Testis (tissue), 3 donors: ENCODE data around the gene DNAJC5. TPM values are rescaled to one million over a fixed set of nuclear protein-coding genes. Genes with fewer than 3 reads are reported as not detected.

Experiments
- DNase-seq: peaks from one replicate; pipeline ENCODE4 v3.0.0-alpha.2; 2019
- H3K27ac ChIP-seq, 2 donors: fragments of 200-600 bp; sonication (generic); one replicate each; pipeline ENCODE4 v1.5.1; 2019
- H3K27me3 ChIP-seq: fragments of 200-600 bp; sonication (generic); one replicate; pipeline ENCODE4 v1.5.1; 2019
- H3K36me3 ChIP-seq: fragments of 200-600 bp; sonication (generic); one replicate; pipeline ENCODE4 v1.5.1; 2017; ENCODE audit warnings: low read depth; ENCODE audit errors: missing control alignments
- H3K4me1 ChIP-seq: fragments of 200-600 bp; sonication (generic); one replicate; pipeline ENCODE4 v1.5.1; 2019
- H3K4me3 ChIP-seq, 2 donors: fragments of 200-600 bp; sonication (generic); one replicate each; pipeline ENCODE4 v1.5.1; 2017 to 2019
- H3K9me3 ChIP-seq: fragments of 200-600 bp; sonication (generic); one replicate; pipeline ENCODE4 v1.5.1; 2017
- CTCF ChIP-seq, 3 experiments: fragments of 450-650 bp in 2 of 3; fragments of 200-600 bp in 1 of 3; sonication (generic) in 1 of 3; IDR thresholded peaks; one replicate each; pipeline ENCODE4 v1.5.1; 2016 to 2019; ENCODE audit warnings: antibody characterized with exemption in 3 of 3, mild to moderate bottlenecking in 2 of 3, moderate library complexity in 1 of 3
- POLR2A ChIP-seq: fragments of 450-650 bp; IDR thresholded peaks from one replicate; pipeline ENCODE4 v1.6.1; 2017; ENCODE audit warnings: antibody characterized with exemption, mild to moderate bottlenecking, moderate library complexity
- WGBS, 2 donors: methylation state at CpG; one replicate each; pipeline ENCODE4 v1.1.5; 2018; 5-methylcytosine and 5-hydroxymethylcytosine counted together
- intact Hi-C: fragments of 100-400 bp; cut with DNase I; formaldehyde crosslinking; loops from one replicate; pipeline ENCODE4 v1.15.1; 2023; ENCODE audit warnings: low total_unique reads
- polyA plus RNA-seq: library from polyadenylated mRNA; stranded (reverse); fragments of 350-450 nt; fragmentation: Illumina TruSeq; extraction: RNeasy Lipid Tissue Mini Kit (QIAGEN cat#74804); gene quantifications from one replicate; pipeline ENCODE4 v1.2.3, GENCODE V29; 2014; ENCODE audit warnings: low read depth, low replicate concordance; ENCODE audit not compliant: insufficient read depth
- total RNA-seq, 2 donors: library from RNA; depleted of rRNA; stranded (reverse); fragments of >200 nt; gene quantifications; one replicate each; pipeline ENCODE4 v1.2.3, GENCODE V29; 2016

The DNAJC5 gene
- total and polyA plus RNA-seq, 3 donors from 2014 or later = 35.6 to 64.8 (median 58.2) TPM

- no peaks in the 10 kb centered on the region for H3K27me3 ChIP-seq
- H3K4me1 ChIP-seq = peaks cover 10% of the 10 kb centered on the region
- H3K36me3 ChIP-seq = no peaks in the 10 kb centered on the region
- H3K9me3 ChIP-seq = no peaks in the 10 kb centered on the region
- no peak overlapping the region for H3K27ac ChIP-seq
- no peak overlapping the region for H3K4me3 ChIP-seq
- WGBS, 2 donors = 85 to 90% methylated on average over 17 to 26 of the region's 26 CpGs
- no peak for DNase-seq
- TF ChIP-seq POLR2A = no peak
- TF ChIP-seq CTCF (IDR thresholded peaks at IDR 0.05) = no peak
- intact Hi-C loops = no loop called here
These were observed 66.9 kb downstream of the DNAJC5 start for GRCh38 chr20:63961664-63962425.

GRCh38 chr20:63962426-63963347, 67.8 kb downstream of the DNAJC5 start:
- Histone ChIP-seq H3K9me3 (no peaks in the 10 kb centered on the region), H3K27me3 (no peaks in the 10 kb centered on the region), H3K4me1 (peaks cover 4% of the 10 kb centered on the region), H3K27ac (no peak overlapping the region), H3K4me3 (no peak overlapping the region), H3K36me3 (no peaks in the 10 kb centered on the region)
- TF ChIP-seq CTCF (IDR thresholded peaks at IDR 0.05) = no peak
- TF ChIP-seq POLR2A = no peak
- no peak for DNase-seq
- 93 to 94% methylated on average over 38 to 61 of the region's 61 CpGs for WGBS, 2 donors
- intact Hi-C loops = no loop called here

GRCh38 chr20:63963348-63963741, 68.4 kb downstream of the DNAJC5 start:
- Histone ChIP-seq H3K9me3 (no peaks in the 10 kb centered on the region), H3K27ac (no peak overlapping the region), H3K4me1 (peaks cover 3% of the 10 kb centered on the region), H3K4me3 (no peak overlapping the region), H3K27me3 (no peaks in the 10 kb centered on the region), H3K36me3 (no peaks in the 10 kb centered on the region)
- 89 to 100% methylated on average over 2 to 27 of the region's 27 CpGs for WGBS, 2 donors
- no peak for TF ChIP-seq POLR2A
- TF ChIP-seq CTCF (IDR thresholded peaks at IDR 0.05) = no peak
- no peak for DNase-seq
- intact Hi-C loops = no loop called here

GRCh38 chr20:63963784-63964301, 68.9 kb downstream of the DNAJC5 start:
- no peak for TF ChIP-seq CTCF (IDR thresholded peaks at IDR 0.05)
- intact Hi-C loops = no loop called here
- Histone ChIP-seq H3K4me1 (peaks cover 8% of the 10 kb centered on the region), H3K27ac (no peak overlapping the region), H3K4me3 (no peak overlapping the region), H3K27me3 (no peaks in the 10 kb centered on the region), H3K36me3 (no peaks in the 10 kb centered on the region), H3K9me3 (no peaks in the 10 kb centered on the region)
- WGBS, 2 donors = 90 to 99% methylated on average over 9 to 15 of the region's 16 CpGs
- no peak for DNase-seq
